SK-N-MC (cell line): ENCODE data around the gene HIC1.
A peak's percentile ranks its signal among the peaks of the same experiment; 100 is the strongest.

Source experiments
- DNase-seq: peaks from one replicate; pipeline ENCODE4 v3.0.0-alpha.2; 2011; ENCODE audit warnings: low read depth, low spot score
- H3K27ac ChIP-seq: fragments of 200-600 bp; sonication (generic); 2 replicates; pipeline ENCODE4 v1.5.1; 2016; ENCODE audit warnings: mixed run types
- H3K36me3 ChIP-seq: fragments of 200-600 bp; sonication (generic); 2 replicates; pipeline ENCODE4 v1.6.1; 2017; ENCODE audit warnings: antibody characterized with exemption, low read length, mixed read lengths; ENCODE audit not compliant: insufficient read depth
- H3K4me3 ChIP-seq: fragments of 200-600 bp; sonication (generic); 2 replicates; pipeline ENCODE4 v1.5.1; 2016
- H3K9ac ChIP-seq: fragments of 200-600 bp; sonication (generic); 2 replicates; pipeline ENCODE4 v1.8.0; 2017; ENCODE audit warnings: mixed run types, mixed read lengths; ENCODE audit not compliant: insufficient read length
- H3K9me3 ChIP-seq: fragments of 200-600 bp; sonication (generic); 2 replicates; pipeline ENCODE4 v1.6.1; 2017; ENCODE audit warnings: low read depth, mild to moderate bottlenecking, antibody characterized with exemption, low read length, moderate library complexity, mixed read lengths
- EZH2 ChIP-seq: fragments of 200-600 bp; sonication (generic); IDR thresholded peaks from one replicate; pipeline ENCODE4 v1.6.1; 2017; ENCODE audit warnings: antibody characterized with exemption
- FOXP2 ChIP-seq: optimal IDR thresholded peaks from 2 replicates; pipeline ENCODE3; 2011; ENCODE audit warnings: mild to moderate bottlenecking, moderate library complexity; ENCODE audit not compliant: insufficient read depth; ENCODE audit errors: extremely low read length, control extremely low read depth
- POLR2AphosphoS5 ChIP-seq: IDR thresholded peaks from 2 replicates; pipeline ENCODE4 v1.6.1; 2012; ENCODE audit warnings: mild to moderate bottlenecking, low read depth, low read length, borderline replicate concordance

HIC1 gene

GRCh38 chr17:2049333-2050299 is 5.3 kb upstream of the HIC1 start:
- TF ChIP-seq FOXP2 (peak; percentile 74), EZH2 (no peak)
- H3K9me3 ChIP-seq, result no peaks in the 10 kb centered on the region
- H3K27ac ChIP-seq, result no peak overlapping the region
- DNase-seq, result no peak
- peak overlapping the region; percentile 93 for H3K4me3 ChIP-seq
- peak overlapping the region; percentile 49 for H3K9ac ChIP-seq
- H3K36me3 ChIP-seq, result no peaks in the 10 kb centered on the region

- Histone ChIP-seq H3K4me3 (peak overlapping the region; percentile 74), H3K27ac (no peak overlapping the region), H3K9me3 (no peaks in the 10 kb centered on the region), H3K9ac (no peak overlapping the region), H3K36me3 (no peaks in the 10 kb centered on the region)
- DNase-seq, result no peak
- TF ChIP-seq EZH2, result no peak
- no peak for TF ChIP-seq POLR2AphosphoS5
- TF ChIP-seq FOXP2, result no peak
Observed at GRCh38 chr17:2050300-2051060, 4.4 kb upstream of the HIC1 start.

GRCh38 chr17:2051061-2051932 is 3.6 kb upstream of the HIC1 start:
- Histone ChIP-seq H3K9ac (no peak overlapping the region), H3K9me3 (no peaks in the 10 kb centered on the region), H3K36me3 (no peaks in the 10 kb centered on the region), H3K4me3 (peak overlapping the region; percentile 74), H3K27ac (no peak overlapping the region)
- DNase-seq, result no peak
- TF ChIP-seq EZH2, result peak; percentile 56
- no peak for TF ChIP-seq POLR2AphosphoS5

GRCh38 chr17:2051933-2052559 is 2.9 kb upstream of the HIC1 start:
- TF ChIP-seq EZH2 (no peak), POLR2AphosphoS5 (no peak), FOXP2 (no peak)
- Histone ChIP-seq H3K9me3 (no peaks in the 10 kb centered on the region), H3K4me3 (no peak overlapping the region), H3K27ac (no peak overlapping the region), H3K9ac (no peak overlapping the region), H3K36me3 (no peaks in the 10 kb centered on the region)
- no peak for DNase-seq

- no peak for DNase-seq
- H3K36me3 ChIP-seq, result no peaks in the 10 kb centered on the region
- H3K9ac ChIP-seq, result no peak overlapping the region
- no peak for TF ChIP-seq POLR2AphosphoS5
- no peak for TF ChIP-seq FOXP2
- TF ChIP-seq EZH2, result no peak
- H3K27ac ChIP-seq, result no peak overlapping the region
- peak overlapping the region; percentile 78 for H3K4me3 ChIP-seq
- no peaks in the 10 kb centered on the region for H3K9me3 ChIP-seq
Observed at GRCh38 chr17:2053380-2054261, 1.3 kb upstream of the HIC1 start.

- H3K9ac ChIP-seq, result no peak overlapping the region
- H3K27ac ChIP-seq, result no peak overlapping the region
- TF ChIP-seq POLR2AphosphoS5 (no peak), FOXP2 (no peak), EZH2 (no peak)
- no peak for DNase-seq
- peak overlapping the region; percentile 78 for H3K4me3 ChIP-seq
- H3K9me3 ChIP-seq, result no peaks in the 10 kb centered on the region
- no peaks in the 10 kb centered on the region for H3K36me3 ChIP-seq
Observed at GRCh38 chr17:2054262-2054511, 716 bp upstream of the HIC1 start.
